Body of pancreas (tissue), 4 donors: ENCODE results near the gene MUSK. TPM values are rescaled to one million over a fixed set of nuclear protein-coding genes. Genes with fewer than 3 reads are reported as not detected.

Experiments
- ATAC-seq: fragments of 150-250 bp; one replicate; pipeline ENCODE4 v1.9.1; 2016
- DNase-seq, 4 donors: peaks; one replicate each; pipeline ENCODE4 v3.0.0-alpha.2; 2019
- H3K27ac ChIP-seq, 4 donors: fragments of 200-600 bp; sonication (generic); 1 replicate in 3 of 4; 2 replicates in 1 of 4; pipeline versions ENCODE4 v1.5.1 to v1.6.1; 2016 to 2019; ENCODE audit warnings: mild to moderate bottlenecking in 1 of 4, mixed read lengths in 1 of 4, moderate library complexity in 1 of 4
- H3K27me3 ChIP-seq, 2 donors: fragments of 200-600 bp; sonication (generic); one replicate each; pipeline ENCODE4 v1.6.0; 2016; ENCODE audit warnings: mild to moderate bottlenecking in 1 of 2
- H3K36me3 ChIP-seq, 2 donors: fragments of 200-600 bp; sonication (generic); replicated peaks in 1 of 2; 2 replicates each; pipeline ENCODE4 v1.5.1; 2016; ENCODE audit warnings: low read depth in 2 of 2; ENCODE audit not compliant: insufficient read depth in 1 of 2
- H3K4me1 ChIP-seq: fragments of 200-600 bp; sonication (generic); one replicate; pipeline ENCODE4 v1.6.0; 2016
- H3K4me3 ChIP-seq, 2 donors: fragments of 200-600 bp; sonication (generic); 1 replicate in 1 of 2; 2 replicates in 1 of 2; pipeline ENCODE4 v1.5.1; 2016 to 2019
- H3K9me3 ChIP-seq, 3 donors: fragments of 200-600 bp; sonication (generic); 1 replicate in 2 of 3; 2 replicates in 1 of 3; pipeline ENCODE4 v1.5.1; 2016
- POLR2A ChIP-seq, 3 donors: fragments of 450-650 bp; IDR thresholded peaks; one replicate each; pipeline ENCODE4 v1.6.1; 2016; ENCODE audit warnings: antibody characterized with exemption in 3 of 3, mild to moderate bottlenecking in 2 of 3
- WGBS, 2 donors: methylation state at CpG; one replicate each; pipeline ENCODE4 v1.1.5; 2017; 5-methylcytosine and 5-hydroxymethylcytosine counted together
- intact Hi-C: fragments of 100-400 bp; cut with DNase I; formaldehyde crosslinking; loops from one replicate; pipeline ENCODE4 v1.15.1; 2023
- small RNA-seq: library from RNA; depleted of rRNA; stranded (forward); fragments of <200 nt; gene quantifications from one replicate; pipeline ENCODE3, GENCODE V24; 2016
- total RNA-seq, 2 donors: library from RNA; depleted of rRNA; stranded (reverse); fragments of >200 nt; gene quantifications; one replicate each; pipeline ENCODE4 v1.1.0, GENCODE V29; 2016
- TF ChIP-seq, protein P1 (sequence below), 7 experiments: fragments of 450-650 bp in 4 of 7; fragments of 200-600 bp in 3 of 7; sonication (generic) in 3 of 7; IDR thresholded peaks; one replicate each; pipeline ENCODE4 v1.5.1; 2016 to 2019; ENCODE audit warnings: antibody characterized with exemption in 7 of 7

The MUSK gene
- total RNA-seq, 2 donors from 2014 or later: not detected

DNA sequence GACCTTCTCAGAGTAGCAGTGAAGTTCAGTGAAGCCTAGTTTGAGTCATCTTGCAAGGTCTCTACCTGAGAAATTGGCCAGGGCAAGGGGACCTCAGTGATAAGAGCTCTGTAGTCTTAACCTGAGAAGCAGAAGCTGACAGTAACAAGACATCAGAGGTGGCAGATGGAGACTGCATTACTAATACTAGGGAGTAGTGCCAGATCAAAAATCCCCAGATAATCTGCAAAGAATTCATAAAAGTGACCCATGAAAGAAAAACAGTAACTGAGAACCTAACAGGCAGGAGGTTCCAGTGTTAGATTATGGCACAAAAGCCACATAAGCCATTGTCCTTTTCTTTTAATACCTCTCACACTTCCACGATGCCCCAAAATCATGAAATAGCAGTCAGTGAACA is 175.5 kb downstream of the MUSK start:
- H3K4me1 ChIP-seq: no peaks in the 10 kb centered on the region
- intact Hi-C loops: no loop called here
- ATAC-seq: no peak
- no peak for TF ChIP-seq POLR2A (IDR thresholded peaks at IDR 0.05)
- TF ChIP-seq, protein P1, sequence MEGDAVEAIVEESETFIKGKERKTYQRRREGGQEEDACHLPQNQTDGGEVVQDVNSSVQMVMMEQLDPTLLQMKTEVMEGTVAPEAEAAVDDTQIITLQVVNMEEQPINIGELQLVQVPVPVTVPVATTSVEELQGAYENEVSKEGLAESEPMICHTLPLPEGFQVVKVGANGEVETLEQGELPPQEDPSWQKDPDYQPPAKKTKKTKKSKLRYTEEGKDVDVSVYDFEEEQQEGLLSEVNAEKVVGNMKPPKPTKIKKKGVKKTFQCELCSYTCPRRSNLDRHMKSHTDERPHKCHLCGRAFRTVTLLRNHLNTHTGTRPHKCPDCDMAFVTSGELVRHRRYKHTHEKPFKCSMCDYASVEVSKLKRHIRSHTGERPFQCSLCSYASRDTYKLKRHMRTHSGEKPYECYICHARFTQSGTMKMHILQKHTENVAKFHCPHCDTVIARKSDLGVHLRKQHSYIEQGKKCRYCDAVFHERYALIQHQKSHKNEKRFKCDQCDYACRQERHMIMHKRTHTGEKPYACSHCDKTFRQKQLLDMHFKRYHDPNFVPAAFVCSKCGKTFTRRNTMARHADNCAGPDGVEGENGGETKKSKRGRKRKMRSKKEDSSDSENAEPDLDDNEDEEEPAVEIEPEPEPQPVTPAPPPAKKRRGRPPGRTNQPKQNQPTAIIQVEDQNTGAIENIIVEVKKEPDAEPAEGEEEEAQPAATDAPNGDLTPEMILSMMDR (IDR thresholded peaks at IDR 0.05): no peak
- no peak for DNase-seq
- H3K27me3 ChIP-seq: no peaks in the 10 kb centered on the region
- no peaks in the 10 kb centered on the region for H3K36me3 ChIP-seq
- H3K4me3 ChIP-seq: no peak overlapping the region
- no peak overlapping the region for H3K27ac ChIP-seq
- H3K9me3 ChIP-seq: no peaks in the 10 kb centered on the region
- WGBS, 2 donors: 72 to 84% methylated on average over 1 of the region's 1 CpG

DNA sequence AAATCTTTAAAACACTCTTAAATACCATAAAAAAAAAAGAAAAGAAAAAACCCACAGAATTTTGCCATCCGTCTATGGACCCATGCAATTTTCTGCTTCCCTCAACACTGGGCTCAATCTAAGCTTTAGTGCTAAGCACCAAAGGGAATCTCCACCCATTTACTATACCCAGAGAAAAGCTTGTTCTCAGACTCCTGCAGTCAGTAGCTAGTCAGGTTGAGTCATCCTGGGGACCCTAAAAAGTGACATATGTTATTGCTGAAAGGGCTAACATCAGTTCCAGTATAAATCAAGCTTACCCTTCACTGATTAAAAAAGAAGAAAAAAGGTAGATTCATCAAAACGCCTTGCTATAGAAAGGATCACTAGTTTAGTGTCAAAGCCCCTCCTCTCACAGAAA is 177.6 kb downstream of the MUSK start:
- ATAC-seq (no peak), DNase-seq (no peak)
- Histone ChIP-seq H3K4me3 (no peak overlapping the region), H3K27ac (no peak overlapping the region), H3K27me3 (no peaks in the 10 kb centered on the region), H3K9me3 (no peaks in the 10 kb centered on the region), H3K4me1 (no peaks in the 10 kb centered on the region), H3K36me3 (no peaks in the 10 kb centered on the region)
- intact Hi-C loops: no loop called here
- WGBS, 2 donors: 78 to 82% methylated on average over 2 of the region's 2 CpGs
- TF ChIP-seq, protein P1 (IDR thresholded peaks at IDR 0.05): no peak
- no peak for TF ChIP-seq POLR2A (IDR thresholded peaks at IDR 0.05)

DNA sequence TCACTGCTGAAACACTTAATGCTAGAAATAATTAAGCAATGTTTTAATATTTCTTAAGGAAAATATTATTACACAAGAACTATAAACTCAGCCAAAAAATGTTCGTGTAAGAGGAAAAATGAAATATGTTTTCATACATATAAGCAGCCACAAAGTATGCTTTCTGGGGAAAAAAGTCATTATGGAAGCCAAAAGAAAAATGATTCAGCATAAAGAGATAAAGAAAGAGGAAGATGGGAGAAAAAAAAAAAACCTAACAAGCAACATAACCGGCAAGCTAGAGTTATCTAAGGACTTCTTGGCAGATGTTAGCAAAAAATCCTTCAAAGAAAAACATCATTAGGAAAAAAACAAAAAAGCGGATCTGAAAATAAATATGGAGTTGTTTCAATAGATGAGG is 179.1 kb downstream of the MUSK start:
- Histone ChIP-seq H3K36me3 (no peaks in the 10 kb centered on the region), H3K27ac (no peak overlapping the region), H3K27me3 (no peaks in the 10 kb centered on the region), H3K4me3 (no peak overlapping the region), H3K4me1 (no peaks in the 10 kb centered on the region), H3K9me3 (no peaks in the 10 kb centered on the region)
- no peak for ATAC-seq
- WGBS, 2 donors: 37 to 56% methylated on average over 3 of the region's 3 CpGs
- intact Hi-C loops: no loop called here
- no peak for DNase-seq
- TF ChIP-seq POLR2A (IDR thresholded peaks at IDR 0.05): no peak
- TF ChIP-seq, protein P1 (IDR thresholded peaks at IDR 0.05): no peak

DNA sequence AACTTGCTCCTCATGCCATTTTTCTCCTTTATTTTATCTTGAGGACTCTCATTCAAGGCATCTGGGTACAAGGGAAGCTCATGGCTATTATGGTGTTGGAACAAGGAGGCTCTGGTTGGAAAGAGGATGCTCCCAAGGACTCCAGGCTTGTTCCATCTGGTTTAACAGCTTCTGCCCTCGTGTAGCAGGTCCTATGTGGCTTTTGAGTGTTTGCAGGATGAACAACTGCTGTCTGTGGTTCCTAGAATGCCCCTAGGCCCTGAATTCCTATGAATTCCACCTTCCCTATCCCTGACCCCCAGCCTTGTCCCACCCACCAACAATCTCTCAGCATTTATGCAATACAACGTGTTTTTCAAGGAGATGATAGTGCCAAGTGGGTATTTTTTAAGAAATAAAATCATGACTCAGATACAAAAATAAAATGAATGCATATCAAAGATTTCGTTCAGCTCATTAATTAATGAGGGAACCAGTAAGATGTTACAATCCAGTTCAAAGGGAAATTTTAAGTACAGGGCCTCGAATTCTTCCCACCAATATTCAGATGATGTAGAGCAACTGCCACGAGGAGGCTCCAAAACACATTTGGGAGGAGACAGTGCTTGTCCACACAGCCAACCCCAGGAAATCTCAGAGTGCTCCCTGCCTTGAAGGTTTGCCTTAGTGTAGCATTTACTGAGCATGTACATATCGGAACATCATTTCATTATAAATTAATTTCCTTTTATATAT is 182.0 kb downstream of the MUSK start:
- H3K27ac ChIP-seq: no peak overlapping the region
- intact Hi-C loops: no loop called here
- H3K4me1 ChIP-seq: no peaks in the 10 kb centered on the region
- H3K36me3 ChIP-seq: no peaks in the 10 kb centered on the region
- TF ChIP-seq, protein P1 (IDR thresholded peaks at IDR 0.05): no peak
- no peak for TF ChIP-seq POLR2A (IDR thresholded peaks at IDR 0.05)
- DNase-seq (no peak), ATAC-seq (no peak)
- WGBS, 2 donors: 69 to 71% methylated on average over 6 of the region's 6 CpGs
- no peaks in the 10 kb centered on the region for H3K9me3 ChIP-seq
- H3K4me3 ChIP-seq: no peak overlapping the region
- H3K27me3 ChIP-seq: no peaks in the 10 kb centered on the region

Small RNA genes lying within 50 kb of the gene (small RNA-seq; reads per million reads assigned to genes)
- not detected for gene AL513328.1

Other genes starting within 250 kb of the MUSK start
- 10 to 100 TPM; 23.7 to 34.0 TPM for gene SVEP1, start 89.0 kb upstream of the MUSK start, total RNA-seq